Measurements from ENCODE around the gene OGFOD1.

DNA sequence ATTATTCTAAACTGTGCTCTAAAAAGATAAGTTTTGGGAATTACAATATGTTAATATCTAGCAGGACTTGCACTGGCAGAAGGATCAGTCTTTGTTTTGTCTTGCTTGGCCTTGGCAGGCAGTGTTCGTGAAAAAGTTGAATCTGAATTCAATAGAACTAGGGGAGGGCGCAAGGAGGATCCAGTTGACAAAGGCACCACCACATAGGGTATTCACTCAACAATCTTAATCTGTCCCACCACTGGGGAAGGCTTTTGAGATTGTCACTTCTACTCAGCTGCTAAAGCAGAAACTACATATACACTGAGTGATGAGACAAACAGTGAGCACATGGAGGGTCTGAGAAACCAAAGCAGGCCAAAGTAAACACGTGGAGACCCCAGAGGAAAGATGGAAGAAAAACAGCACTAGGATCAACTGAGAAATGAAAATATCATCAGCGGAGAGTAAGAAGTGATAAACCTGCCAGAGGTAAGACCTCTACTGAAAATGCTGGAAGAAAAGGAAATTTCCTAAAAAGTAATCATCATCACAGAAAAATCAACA is 28.4 kb upstream of the OGFOD1 start:
- TF ChIP-seq FOXP2 (optimal IDR thresholded peaks at IDR 0.05; ENCODE audit: borderline replicate concordance, extremely low read depth, extremely low read length, insufficient read depth) (no peak), TAF1 (IDR thresholded peaks at IDR 0.05; ENCODE audit: borderline replicate concordance, insufficient read depth, low read length) (no peak), POLR2AphosphoS5 (IDR thresholded peaks at IDR 0.05; ENCODE audit: low read depth, low read length) (no peak), SIN3A (IDR thresholded peaks at IDR 0.05; ENCODE audit: borderline replicate concordance, insufficient read depth, low read length) (no peak)
- TF ChIP-seq, protein P1, sequence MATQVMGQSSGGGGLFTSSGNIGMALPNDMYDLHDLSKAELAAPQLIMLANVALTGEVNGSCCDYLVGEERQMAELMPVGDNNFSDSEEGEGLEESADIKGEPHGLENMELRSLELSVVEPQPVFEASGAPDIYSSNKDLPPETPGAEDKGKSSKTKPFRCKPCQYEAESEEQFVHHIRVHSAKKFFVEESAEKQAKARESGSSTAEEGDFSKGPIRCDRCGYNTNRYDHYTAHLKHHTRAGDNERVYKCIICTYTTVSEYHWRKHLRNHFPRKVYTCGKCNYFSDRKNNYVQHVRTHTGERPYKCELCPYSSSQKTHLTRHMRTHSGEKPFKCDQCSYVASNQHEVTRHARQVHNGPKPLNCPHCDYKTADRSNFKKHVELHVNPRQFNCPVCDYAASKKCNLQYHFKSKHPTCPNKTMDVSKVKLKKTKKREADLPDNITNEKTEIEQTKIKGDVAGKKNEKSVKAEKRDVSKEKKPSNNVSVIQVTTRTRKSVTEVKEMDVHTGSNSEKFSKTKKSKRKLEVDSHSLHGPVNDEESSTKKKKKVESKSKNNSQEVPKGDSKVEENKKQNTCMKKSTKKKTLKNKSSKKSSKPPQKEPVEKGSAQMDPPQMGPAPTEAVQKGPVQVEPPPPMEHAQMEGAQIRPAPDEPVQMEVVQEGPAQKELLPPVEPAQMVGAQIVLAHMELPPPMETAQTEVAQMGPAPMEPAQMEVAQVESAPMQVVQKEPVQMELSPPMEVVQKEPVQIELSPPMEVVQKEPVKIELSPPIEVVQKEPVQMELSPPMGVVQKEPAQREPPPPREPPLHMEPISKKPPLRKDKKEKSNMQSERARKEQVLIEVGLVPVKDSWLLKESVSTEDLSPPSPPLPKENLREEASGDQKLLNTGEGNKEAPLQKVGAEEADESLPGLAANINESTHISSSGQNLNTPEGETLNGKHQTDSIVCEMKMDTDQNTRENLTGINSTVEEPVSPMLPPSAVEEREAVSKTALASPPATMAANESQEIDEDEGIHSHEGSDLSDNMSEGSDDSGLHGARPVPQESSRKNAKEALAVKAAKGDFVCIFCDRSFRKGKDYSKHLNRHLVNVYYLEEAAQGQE (IDR thresholded peaks at IDR 0.05; ENCODE audit: insufficient read depth in 1 of 2, low read depth in 2 of 2, low read length in 2 of 2): no peak

Measured in PFSK-1 (cell line).